K562 (cell line): Measurements from ENCODE around the gene SLC25A36.

Experiments used
- CBX3 ChIP-seq, 2 experiments: IDR thresholded peaks; 1 replicate in 1 of 2; 2 replicates in 1 of 2; pipeline ENCODE4 v1.6.1; 2012; ENCODE audit warnings: inconsistent platforms in 2 of 2, low read length in 2 of 2, borderline replicate concordance in 1 of 2, control low read depth in 1 of 2
- ELF1 ChIP-seq: fragments of 200-800 bp; sonication (Bioruptor generic); IDR thresholded peaks from 2 replicates; pipeline ENCODE4 v1.6.1; 2016; ENCODE audit warnings: missing genetic modification characterization, missing compliant biosample characterization
- GABPA ChIP-seq: fragments of 200-800 bp; sonication (Bioruptor generic); conservative IDR thresholded peaks from 2 replicates; pipeline ENCODE4 v1.6.1; 2016; ENCODE audit warnings: low read depth, missing genetic modification characterization, missing compliant biosample characterization
- PHB ChIP-seq: fragments of 250-450 bp; sonication (Bioruptor Pico); IDR thresholded peaks from 2 replicates; pipeline ENCODE4 v1.5.0; 2021
- SETDB1 ChIP-seq: IDR thresholded peaks from one replicate; pipeline ENCODE4 v1.6.1; 2012; ENCODE audit warnings: low read length, control low read depth, inconsistent platforms
- SRSF9 ChIP-seq: fragments of 200-400 bp; formaldehyde crosslinking; IDR thresholded peaks from 2 replicates; pipeline ENCODE4 v1.6.1; 2017; ENCODE audit warnings: low read depth, low read length, borderline replicate concordance
- TBP ChIP-seq: optimal IDR thresholded peaks from 2 replicates; pipeline ENCODE3; 2011; ENCODE audit warnings: low read depth, low read length, improper control_type of control experiment
- ZNF586 ChIP-seq: fragments of 450-650 bp; formaldehyde crosslinking; conservative IDR thresholded peaks from 2 replicates; pipeline ENCODE4 v1.4.0; 2020; ENCODE audit warnings: mild to moderate bottlenecking, moderate library complexity
- TF ChIP-seq, protein P1 (sequence below), 2 experiments: fragments of 450-650 bp in 1 of 2; sonication (generic) in 1 of 2; formaldehyde crosslinking in 1 of 2; IDR thresholded peaks; 2 replicates each; pipeline versions ENCODE4 v1.7.1 to v1.9.0; 2016 to 2022; ENCODE audit warnings: inconsistent platforms in 1 of 2, mild to moderate bottlenecking in 1 of 2, missing genetic modification reagents in 1 of 2
- TF ChIP-seq, protein P2 (sequence below): fragments of 250-450 bp; sonication (Bioruptor Pico); IDR thresholded peaks from 2 replicates; pipeline ENCODE4 v1.5.0; 2020; ENCODE audit warnings: mild to moderate bottlenecking, borderline replicate concordance

DNA sequence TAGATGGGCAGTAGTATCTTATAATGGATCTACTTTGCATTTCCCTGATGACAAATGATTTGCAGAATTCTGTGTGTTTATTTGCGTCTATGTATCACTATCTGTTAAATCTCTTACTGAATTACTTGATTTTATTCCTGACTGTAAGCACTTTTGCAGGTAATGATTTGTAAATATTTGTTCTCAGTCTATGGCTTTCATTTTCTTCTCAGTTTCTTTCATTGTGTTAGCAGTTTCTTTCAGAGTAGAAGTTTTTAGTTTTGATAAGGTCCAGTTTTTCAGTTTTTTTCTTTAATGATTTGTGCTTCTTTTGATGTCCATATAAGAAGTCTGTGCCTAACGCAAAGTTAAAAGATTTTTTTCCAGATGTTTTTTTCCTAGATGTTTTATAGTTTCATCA lies 12.9 kb downstream of the SLC25A36 start:
- no peak for TF ChIP-seq SETDB1
- TF ChIP-seq, protein P1, sequence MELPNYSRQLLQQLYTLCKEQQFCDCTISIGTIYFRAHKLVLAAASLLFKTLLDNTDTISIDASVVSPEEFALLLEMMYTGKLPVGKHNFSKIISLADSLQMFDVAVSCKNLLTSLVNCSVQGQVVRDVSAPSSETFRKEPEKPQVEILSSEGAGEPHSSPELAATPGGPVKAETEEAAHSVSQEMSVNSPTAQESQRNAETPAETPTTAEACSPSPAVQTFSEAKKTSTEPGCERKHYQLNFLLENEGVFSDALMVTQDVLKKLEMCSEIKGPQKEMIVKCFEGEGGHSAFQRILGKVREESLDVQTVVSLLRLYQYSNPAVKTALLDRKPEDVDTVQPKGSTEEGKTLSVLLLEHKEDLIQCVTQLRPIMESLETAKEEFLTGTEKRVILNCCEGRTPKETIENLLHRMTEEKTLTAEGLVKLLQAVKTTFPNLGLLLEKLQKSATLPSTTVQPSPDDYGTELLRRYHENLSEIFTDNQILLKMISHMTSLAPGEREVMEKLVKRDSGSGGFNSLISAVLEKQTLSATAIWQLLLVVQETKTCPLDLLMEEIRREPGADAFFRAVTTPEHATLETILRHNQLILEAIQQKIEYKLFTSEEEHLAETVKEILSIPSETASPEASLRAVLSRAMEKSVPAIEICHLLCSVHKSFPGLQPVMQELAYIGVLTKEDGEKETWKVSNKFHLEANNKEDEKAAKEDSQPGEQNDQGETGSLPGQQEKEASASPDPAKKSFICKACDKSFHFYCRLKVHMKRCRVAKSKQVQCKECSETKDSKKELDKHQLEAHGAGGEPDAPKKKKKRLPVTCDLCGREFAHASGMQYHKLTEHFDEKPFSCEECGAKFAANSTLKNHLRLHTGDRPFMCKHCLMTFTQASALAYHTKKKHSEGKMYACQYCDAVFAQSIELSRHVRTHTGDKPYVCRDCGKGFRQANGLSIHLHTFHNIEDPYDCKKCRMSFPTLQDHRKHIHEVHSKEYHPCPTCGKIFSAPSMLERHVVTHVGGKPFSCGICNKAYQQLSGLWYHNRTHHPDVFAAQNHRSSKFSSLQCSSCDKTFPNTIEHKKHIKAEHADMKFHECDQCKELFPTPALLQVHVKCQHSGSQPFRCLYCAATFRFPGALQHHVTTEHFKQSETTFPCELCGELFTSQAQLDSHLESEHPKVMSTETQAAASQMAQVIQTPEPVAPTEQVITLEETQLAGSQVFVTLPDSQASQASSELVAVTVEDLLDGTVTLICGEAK (IDR thresholded peaks at IDR 0.05): no peak
- TF ChIP-seq, protein P1 (CRISPR knock-in tag; IDR thresholded peaks at IDR 0.05): no peak
- no peak for TF ChIP-seq PHB (CRISPR knock-in tag)
- no peak for TF ChIP-seq SRSF9
- TF ChIP-seq, protein P2, sequence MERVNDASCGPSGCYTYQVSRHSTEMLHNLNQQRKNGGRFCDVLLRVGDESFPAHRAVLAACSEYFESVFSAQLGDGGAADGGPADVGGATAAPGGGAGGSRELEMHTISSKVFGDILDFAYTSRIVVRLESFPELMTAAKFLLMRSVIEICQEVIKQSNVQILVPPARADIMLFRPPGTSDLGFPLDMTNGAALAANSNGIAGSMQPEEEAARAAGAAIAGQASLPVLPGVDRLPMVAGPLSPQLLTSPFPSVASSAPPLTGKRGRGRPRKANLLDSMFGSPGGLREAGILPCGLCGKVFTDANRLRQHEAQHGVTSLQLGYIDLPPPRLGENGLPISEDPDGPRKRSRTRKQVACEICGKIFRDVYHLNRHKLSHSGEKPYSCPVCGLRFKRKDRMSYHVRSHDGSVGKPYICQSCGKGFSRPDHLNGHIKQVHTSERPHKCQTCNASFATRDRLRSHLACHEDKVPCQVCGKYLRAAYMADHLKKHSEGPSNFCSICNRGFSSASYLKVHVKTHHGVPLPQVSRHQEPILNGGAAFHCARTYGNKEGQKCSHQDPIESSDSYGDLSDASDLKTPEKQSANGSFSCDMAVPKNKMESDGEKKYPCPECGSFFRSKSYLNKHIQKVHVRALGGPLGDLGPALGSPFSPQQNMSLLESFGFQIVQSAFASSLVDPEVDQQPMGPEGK (CRISPR knock-in tag): no peak
- TF ChIP-seq GABPA: no peak
- TF ChIP-seq CBX3 (IDR thresholded peaks at IDR 0.05; ENCODE audit: borderline replicate concordance in 1 of 2, low read length in 2 of 2): no peak
- TF ChIP-seq ELF1 (tag): no peak
- TF ChIP-seq ZNF586 (CRISPR knock-in tag): no peak
- no peak for TF ChIP-seq TBP
